ENCODE data around the gene CASK. TPM values are rescaled to one million over a fixed set of nuclear protein-coding genes. Genes with fewer than 3 reads are reported as not detected.

The CASK gene
- total and polyA plus RNA-seq, 2 of the 13 experiments (the other 11 are each of a cell fraction or from before 2014, with no cell fraction given), result 14.5 to 16.0 TPM

GRCh38 chrX:41695426-41695825 lies 227.9 kb downstream of the CASK start:
- no peak overlapping the region for H3K4me3 ChIP-seq (replicated peaks in 1 of 3; ENCODE audit: insufficient read depth in 1 of 3, low read depth in 2 of 3, low read length in 3 of 3)
- TF ChIP-seq EHMT2 (IDR thresholded peaks at IDR 0.05; ENCODE audit: borderline replicate concordance, low read depth, low read length) (no peak), ZNF768 (CRISPR knock-in tag; IDR thresholded peaks at IDR 0.05) (no peak)
- ChIA-PET CTCF (ENCODE audit: low intra/inter-chr PET ratio, low total read pairs) (no interaction called here), POLR2A (no interaction called here)
- no peak for ATAC-seq
- BruUV-seq (replicated peaks), result no TSS peak
- no peaks in the 10 kb centered on the region for H3K36me3 ChIP-seq (replicated peaks in 1 of 2; ENCODE audit: control insufficient read depth in 1 of 2, insufficient read depth in 2 of 2, low read length in 2 of 2)
- no peak overlapping the region for H3K9ac ChIP-seq (ENCODE audit: insufficient read depth, low read depth, low read length)
- no peak for DNase-seq (ENCODE audit: low spot score)
- intact Hi-C loops (cut with micrococcal nuclease; ENCODE audit: unreplicated experiment) (no loop called here), in situ Hi-C loops (cut with HindIII; ENCODE audit: extremely low pct_ligation_motif_present, low pct_unique_long_range_greater_than_20kb) (no loop called here)
- no peaks in the 10 kb centered on the region for H3K4me1 ChIP-seq (ENCODE audit: insufficient read depth, low read length)
- no peak overlapping the region for H3K4me2 ChIP-seq (ENCODE audit: low read depth, low read length)
- no peak overlapping the region for H3K27ac ChIP-seq (ENCODE audit: extremely low read length, insufficient read depth, low read length)
- no peaks in the 10 kb centered on the region for H3K9me3 ChIP-seq (ENCODE audit: low read length)
- H4K20me1 ChIP-seq (ENCODE audit: insufficient read depth, low read length), result no peaks in the 10 kb centered on the region
- 96% methylated on average over 6 of the region's 7 CpGs for WGBS (ENCODE audit: low lambda C conversion rate)
- H3K27me3 ChIP-seq (ENCODE audit: control insufficient read depth in 1 of 2, insufficient read depth in 2 of 2, low read length in 2 of 2), result no peaks in the 10 kb centered on the region
- no peaks in the 10 kb centered on the region for H3K79me2 ChIP-seq (ENCODE audit: insufficient read depth, low read length)
- no peak overlapping the region for H2AFZ ChIP-seq (ENCODE audit: low read length)
- FAIRE-seq, result no peak

GRCh38 chrX:41693024-41693423 lies 230.3 kb downstream of the CASK start:
- H3K36me3 ChIP-seq (replicated peaks in 1 of 2; ENCODE audit: control insufficient read depth in 1 of 2, insufficient read depth in 2 of 2, low read length in 2 of 2), result no peaks in the 10 kb centered on the region
- ChIA-PET POLR2A (no interaction called here), CTCF (ENCODE audit: low intra/inter-chr PET ratio, low total read pairs) (no interaction called here)
- no peak for ATAC-seq
- H3K4me2 ChIP-seq (ENCODE audit: low read depth, low read length), result no peak overlapping the region
- no peaks in the 10 kb centered on the region for H3K4me1 ChIP-seq (ENCODE audit: insufficient read depth, low read length)
- no peak overlapping the region for H2AFZ ChIP-seq (ENCODE audit: low read length)
- no peaks in the 10 kb centered on the region for H3K27me3 ChIP-seq (ENCODE audit: control insufficient read depth in 1 of 2, insufficient read depth in 2 of 2, low read length in 2 of 2)
- H4K20me1 ChIP-seq (ENCODE audit: insufficient read depth, low read length), result no peaks in the 10 kb centered on the region
- BruUV-seq (replicated peaks), result no TSS peak
- WGBS (ENCODE audit: low lambda C conversion rate), result 98% methylated on average over 3 of the region's 3 CpGs
- no peak for DNase-seq (ENCODE audit: low spot score)
- H3K79me2 ChIP-seq (ENCODE audit: insufficient read depth, low read length), result no peaks in the 10 kb centered on the region
- H3K4me3 ChIP-seq (replicated peaks in 1 of 3; ENCODE audit: insufficient read depth in 1 of 3, low read depth in 2 of 3, low read length in 3 of 3), result no peak overlapping the region
- no peak for FAIRE-seq
- intact Hi-C loops (cut with micrococcal nuclease; ENCODE audit: unreplicated experiment) (no loop called here), in situ Hi-C loops (cut with HindIII; ENCODE audit: extremely low pct_ligation_motif_present, low pct_unique_long_range_greater_than_20kb) (no loop called here)
- no peaks in the 10 kb centered on the region for H3K9me3 ChIP-seq (ENCODE audit: low read length)
- TF ChIP-seq AKAP8 (CRISPR knock-in tag; IDR thresholded peaks at IDR 0.05) (no peak), EHMT2 (IDR thresholded peaks at IDR 0.05; ENCODE audit: borderline replicate concordance, low read depth, low read length) (no peak), ZBTB21 (CRISPR knock-in tag; IDR thresholded peaks at IDR 0.05) (no peak)
- no peak overlapping the region for H3K27ac ChIP-seq (ENCODE audit: extremely low read length, insufficient read depth, low read length)
- H3K9ac ChIP-seq (ENCODE audit: insufficient read depth, low read depth, low read length), result no peak overlapping the region

All from HepG2 (cell line).